ENCODE results near the gene LYZL2.

DNA sequence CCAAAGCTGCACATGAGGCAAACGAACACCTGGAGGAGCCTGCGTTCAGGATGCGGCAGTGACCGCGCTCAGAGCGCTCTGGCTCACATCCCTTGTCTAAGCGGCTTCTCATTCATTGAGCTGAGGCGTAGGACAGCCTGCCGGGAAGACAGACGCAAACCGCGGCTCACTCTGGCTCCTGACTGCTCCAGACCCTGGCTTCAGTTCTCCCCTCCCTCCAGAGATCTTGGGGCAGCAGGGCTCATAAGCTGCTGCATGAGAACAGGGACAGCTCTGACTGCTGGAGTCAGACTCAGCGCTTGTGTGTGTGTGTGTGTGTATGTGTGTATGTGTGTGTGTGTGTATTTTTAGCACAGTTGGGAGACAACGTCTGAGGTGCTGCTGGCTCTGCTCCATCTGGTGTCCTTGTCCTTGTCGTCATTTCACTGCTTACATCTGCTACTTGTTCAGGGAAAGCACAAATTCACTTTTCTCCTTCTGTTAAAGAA lies 15.8 kb upstream of the LYZL2 start:
- TF ChIP-seq REST (IDR thresholded peaks at IDR 0.05; ENCODE audit: insufficient read depth in 1 of 2, low read depth in 2 of 2, low read length in 2 of 2): no peak
- TF ChIP-seq TAF1 (IDR thresholded peaks at IDR 0.05; ENCODE audit: borderline replicate concordance, insufficient read depth, low read length): no peak
- no peak for TF ChIP-seq POLR2AphosphoS5 (IDR thresholded peaks at IDR 0.05; ENCODE audit: low read depth, low read length)
